Raji (cell line): ENCODE results near the gene RPS5.

Experiments used
- POLR2A ChIP-seq: IDR thresholded peaks from 2 replicates; pipeline ENCODE4 v1.6.1; 2011; ENCODE audit warnings: low read depth, low read length, control low read depth; ENCODE audit not compliant: insufficient read depth

Gene RPS5

DNA sequence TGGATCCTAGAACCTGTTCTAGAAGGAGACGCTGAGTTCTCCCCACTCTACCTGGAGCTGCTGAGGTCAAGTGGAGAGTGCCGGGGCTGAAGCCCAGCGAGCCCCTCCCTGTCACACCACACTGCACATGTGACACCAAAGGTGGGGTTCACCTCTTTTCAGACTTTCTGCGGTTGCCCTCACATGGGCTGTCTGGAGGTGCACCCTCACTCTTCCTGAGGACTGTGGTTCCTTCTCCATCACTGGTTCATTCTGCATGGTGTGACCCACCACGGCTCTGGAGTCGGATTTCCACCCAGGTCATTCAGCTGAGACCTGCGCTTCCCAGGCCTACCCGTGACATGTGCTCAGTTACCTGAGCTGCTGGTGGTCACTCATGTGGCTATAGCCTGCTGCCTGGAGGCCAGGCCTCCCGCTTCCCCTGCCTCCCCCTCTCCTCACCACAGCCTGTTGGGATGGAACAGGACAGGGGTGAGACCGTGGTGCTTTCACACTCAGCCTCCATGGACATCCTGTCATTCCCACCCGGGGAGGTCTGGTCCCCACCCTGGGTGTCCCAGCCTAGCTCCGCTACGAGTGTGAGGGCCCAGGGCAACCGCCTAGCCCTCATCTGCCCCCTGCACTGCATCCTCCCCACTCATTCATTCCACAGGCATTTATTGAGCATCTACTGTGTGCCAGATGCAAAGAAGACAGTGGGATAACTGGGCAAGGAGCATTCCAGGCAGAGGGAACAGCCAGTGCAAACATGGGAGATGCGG, 33.2 kb upstream of the RPS5 start:
- no peak for TF ChIP-seq POLR2A

DNA sequence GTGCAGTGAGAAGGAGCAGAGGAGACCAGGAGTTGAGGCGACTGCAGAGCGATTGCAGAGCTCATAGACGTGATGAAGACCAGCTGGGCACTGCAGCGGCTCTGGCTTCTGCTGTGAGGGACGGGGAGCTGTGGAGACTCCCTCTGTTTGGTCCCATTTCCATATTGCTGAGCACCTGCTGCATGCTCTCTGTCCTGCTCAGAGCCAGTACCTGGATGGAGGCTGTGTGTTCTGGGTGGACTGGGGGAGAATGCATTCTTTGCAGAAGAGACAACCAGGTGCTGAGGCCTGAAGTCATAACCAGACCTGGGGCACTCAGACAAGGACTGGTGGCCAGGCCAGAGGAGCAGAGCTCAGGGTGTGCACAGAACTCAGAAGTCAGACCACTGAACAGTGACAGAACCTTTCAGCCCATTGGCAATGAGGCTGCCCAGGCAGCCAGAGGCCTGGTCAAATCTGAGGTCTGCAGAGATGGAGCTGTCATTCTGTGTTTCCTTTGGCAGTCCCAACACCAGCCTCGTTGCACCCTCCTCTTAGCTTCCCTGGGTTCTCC, 32.5 kb upstream of the RPS5 start:
- TF ChIP-seq POLR2A, result no peak

DNA sequence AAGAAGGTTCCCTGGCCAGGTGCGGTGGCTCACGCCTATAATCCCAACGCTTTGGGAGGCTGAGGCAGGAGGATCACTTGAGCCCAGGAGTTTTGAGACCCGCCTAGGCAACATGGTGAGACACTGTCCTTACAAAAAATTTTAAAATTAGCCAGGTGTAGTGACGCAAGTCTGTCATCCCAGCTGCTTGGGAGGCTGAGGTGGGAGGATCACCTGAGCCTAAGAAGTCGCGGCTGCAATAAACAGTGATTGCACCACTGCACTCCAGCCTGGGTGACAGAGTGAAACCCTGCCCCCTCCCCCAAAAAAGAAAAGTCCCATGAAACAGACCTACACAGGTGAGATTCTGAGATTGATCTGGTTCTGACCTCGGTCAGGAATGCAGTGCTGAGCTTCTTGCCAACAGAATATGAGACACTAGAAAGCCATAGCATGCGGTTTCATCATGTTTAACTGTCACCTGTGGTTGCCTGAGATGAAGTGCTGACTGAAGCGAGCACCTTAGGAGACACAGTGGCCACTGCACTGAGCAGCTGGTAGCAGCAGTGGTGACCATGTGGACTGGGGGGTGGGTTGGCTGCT, 31.8 kb upstream of the RPS5 start:
- no peak for TF ChIP-seq POLR2A

DNA sequence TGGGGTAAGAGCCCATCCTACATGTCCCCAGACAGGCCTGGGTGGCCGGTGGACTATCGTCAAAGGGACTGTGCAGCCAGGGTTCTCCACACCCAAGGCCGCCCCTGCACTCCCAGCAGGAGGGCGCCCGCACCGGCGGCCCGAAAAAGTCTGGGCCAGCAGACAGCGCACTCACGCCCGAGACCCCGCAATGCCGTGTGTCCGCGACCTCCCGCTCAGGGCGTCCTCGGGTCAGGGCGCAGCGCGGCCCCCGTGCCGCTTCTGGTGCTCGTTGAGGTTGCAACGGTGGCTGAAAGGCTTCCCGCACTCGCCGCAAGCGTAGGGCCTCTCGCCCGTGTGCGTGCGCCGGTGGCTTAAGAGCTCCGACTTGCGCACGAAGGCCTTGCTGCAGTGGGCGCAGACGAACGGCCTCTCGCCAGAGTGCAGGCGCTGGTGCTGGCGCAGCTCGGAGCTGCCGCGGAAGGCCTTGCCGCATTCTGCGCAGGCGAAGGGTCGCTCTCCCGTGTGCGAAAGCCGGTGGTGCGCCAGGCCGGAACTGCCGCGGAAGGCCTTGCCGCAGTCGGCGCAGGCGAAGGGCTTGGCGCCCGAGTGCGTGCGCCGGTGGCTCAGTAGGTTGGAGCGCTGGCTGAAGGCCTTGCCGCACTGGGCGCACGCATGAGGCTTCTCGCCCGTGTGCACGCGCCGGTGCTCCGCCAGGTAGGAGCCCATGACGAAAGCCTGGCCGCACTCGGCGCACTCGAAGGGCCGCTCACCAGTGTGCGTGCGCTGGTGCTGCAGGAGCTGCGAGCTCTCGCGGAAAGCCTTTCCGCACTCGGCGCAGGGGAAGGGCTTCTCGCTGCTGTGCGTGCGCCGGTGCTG, 30.9 kb upstream of the RPS5 start:
- no peak for TF ChIP-seq POLR2A

DNA sequence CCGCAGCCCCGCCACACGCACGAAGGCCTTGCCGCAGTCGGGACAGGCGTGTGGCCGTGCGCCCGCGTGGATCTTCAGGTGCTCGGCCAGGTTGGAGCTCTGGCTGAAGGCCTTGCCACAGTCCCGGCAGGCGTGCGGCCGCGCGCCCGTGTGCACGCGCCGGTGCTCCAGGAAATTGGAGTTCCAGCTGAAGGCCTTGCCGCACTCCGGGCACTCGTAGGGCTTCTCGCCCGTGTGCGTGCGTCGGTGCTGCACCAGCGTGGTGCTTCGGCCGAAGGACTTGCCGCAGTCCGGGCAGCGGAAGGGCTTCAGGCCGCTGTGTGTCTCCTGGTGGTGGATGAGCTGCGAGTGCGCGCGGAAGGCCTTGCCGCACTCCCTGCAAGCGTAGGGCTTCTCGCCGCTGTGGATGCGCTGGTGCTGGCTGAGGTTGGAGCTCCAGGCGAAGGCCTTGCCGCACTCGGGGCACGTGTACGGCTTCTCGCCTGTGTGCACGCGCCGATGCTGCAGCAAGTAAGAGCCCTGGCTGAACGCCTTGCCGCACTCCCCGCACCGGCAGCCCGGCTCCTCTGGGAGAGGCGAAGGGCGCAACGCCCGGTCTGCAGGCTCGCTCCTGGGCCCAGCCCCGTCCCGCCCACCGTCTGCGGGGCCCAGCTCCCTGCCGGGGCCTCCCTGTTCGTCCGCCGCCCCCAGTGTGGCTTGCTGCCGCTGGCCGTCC, 30.1 kb upstream of the RPS5 start:
- TF ChIP-seq POLR2A, result no peak

DNA sequence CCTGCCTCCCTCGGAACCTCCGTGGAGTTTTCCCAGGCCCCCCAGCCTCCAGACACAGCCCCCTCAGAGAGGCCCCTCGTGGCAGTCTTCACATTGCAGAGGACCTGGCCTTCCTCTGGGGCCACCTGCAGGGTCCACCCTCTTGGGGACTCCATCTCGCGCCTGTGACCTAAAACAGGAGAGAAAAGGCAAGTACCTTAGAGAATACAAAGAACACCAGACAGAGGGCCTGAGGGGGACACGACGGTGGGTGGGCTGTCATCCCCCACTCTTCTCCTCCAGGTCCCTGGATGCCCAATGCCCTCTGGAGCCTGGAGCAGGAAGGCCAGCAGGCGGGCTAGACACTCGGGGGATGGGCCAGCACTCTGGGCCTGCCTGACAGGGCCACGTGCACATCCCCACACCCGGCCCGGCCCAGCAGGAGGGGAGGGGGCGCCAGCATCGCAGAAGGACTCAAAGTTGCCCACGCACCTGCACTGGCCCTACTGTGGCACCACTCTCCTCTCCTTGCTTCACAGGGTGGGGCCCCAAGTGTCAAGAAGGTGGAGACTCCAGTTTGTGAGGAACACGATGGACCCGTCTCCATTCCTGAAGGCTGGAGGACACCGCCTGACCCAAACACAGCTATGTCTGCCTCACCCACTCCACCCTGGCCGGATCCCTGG, 29.5 kb upstream of the RPS5 start:
- TF ChIP-seq POLR2A, result no peak

DNA sequence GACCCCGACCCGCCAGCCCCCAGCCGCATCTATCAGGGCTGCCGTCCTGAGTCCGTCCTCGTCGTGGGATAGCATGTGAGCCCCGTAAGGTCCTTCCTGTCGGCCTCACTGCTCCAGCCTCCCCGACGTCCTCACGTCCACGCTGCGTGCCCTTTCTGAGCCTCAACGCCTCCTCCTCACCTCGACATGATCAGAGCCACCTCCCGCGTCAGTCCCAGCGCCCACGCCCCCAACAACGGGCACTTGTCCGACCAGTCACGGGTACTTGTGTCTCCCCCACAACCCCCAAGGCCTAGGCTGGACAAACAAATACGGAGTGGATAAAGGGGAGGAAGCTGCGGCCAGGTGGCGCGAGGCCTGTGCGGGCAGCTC, 25.2 kb upstream of the RPS5 start:
- TF ChIP-seq POLR2A, result no peak

DNA sequence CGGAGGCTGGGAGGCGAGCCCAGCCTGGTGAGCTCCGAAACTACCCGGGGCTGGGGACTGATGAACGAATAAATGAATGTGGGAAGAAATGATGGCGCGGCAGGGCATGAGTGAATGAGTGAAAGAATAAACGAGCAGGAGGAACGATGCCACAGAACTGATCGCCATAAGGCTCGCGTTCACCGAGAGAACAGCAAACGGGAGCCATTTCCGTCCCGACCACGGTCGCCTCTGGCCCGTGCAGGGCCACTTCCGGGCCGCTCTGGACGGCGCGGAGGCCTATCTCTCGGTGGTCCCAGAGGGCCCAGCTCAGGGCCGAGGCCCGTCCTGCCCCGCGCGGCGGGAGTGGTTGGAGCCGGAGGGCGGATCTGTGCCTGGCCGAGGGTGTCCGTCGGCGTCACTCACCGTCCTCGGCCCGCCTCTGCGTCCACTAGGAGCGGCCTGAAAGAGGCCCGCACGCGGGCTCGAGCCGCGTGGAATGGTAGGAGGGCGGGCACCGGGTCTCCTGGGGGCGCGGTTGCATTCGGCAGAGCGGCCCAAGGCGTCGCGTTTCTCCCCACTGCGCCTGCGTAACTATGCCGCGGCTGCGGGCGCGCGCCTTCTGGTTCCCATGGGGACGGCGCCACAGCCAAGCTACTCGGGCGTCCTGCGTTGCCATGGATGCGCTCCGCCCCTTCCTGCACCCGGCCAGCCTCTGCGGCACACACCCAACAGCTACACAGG, 24.6 kb upstream of the RPS5 start, which contains the start of gene ZNF497:
ZNF497 (minus strand) TSS at position 480 of the 723 bp plus-strand sequence. CDS start 5,116 bp downstream, outside the sequence.
- TF ChIP-seq POLR2A, result peak; percentile 84

DNA sequence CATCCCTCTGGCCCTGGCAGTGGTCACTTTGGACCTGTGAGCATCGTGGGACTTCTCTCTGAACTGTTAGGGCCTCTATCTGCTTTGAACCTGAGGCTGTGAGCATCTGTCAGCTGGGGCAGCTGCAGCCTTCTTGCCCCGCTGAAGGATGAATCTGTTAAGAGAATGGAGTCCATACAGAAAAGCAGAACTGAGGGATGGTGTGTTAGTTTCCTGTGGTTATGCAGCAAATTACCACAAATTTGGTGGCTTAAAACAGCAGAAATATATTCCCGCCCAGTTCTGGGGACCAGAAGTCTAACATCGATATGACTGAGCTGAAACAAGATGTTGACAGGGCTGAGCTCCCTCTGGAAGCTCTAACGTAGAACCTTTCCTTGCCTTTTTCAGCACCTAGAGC, 22.9 kb upstream of the RPS5 start:
- TF ChIP-seq POLR2A, result no peak

DNA sequence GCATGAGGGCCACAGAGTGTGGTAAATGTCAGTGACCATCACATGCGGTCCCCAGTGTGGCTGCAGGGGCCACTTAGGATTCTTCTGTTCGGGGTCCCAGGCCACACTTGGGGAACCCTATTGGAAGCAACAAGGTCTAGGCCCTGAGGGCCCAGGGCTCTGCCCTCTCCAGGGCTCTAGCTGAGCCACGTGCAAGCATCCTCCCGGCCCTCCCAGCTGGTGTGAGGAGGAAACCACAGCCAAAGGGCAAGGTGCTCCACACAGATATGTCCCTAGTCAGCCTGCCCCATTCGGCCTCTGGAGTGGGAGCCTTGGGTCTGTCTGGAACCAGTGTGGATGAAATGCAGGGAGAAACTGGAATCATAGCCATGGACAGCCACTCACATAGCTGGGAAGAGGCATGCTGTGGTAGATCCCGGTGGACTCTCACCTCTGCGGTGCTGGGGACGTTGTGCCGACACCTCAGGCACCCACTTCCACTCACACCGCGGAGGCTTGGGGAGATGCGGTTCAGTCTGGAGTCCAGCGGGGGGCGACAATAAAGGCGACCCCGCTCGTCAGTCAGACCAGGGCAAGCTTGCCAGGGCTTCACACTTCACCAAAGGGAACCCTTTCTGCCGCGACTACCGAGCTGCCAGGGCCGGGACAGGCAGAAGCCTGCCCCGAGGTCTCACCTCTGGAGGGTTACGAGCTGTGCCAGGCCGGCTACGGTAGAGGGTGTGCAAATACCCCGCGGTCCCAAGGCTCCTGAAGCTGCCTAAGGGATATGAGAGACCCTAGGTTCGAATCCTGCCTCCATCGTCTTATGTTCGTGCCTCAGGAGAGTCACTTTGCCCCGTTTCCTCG, 20.3 kb upstream of the RPS5 start:
- TF ChIP-seq POLR2A, result no peak

DNA sequence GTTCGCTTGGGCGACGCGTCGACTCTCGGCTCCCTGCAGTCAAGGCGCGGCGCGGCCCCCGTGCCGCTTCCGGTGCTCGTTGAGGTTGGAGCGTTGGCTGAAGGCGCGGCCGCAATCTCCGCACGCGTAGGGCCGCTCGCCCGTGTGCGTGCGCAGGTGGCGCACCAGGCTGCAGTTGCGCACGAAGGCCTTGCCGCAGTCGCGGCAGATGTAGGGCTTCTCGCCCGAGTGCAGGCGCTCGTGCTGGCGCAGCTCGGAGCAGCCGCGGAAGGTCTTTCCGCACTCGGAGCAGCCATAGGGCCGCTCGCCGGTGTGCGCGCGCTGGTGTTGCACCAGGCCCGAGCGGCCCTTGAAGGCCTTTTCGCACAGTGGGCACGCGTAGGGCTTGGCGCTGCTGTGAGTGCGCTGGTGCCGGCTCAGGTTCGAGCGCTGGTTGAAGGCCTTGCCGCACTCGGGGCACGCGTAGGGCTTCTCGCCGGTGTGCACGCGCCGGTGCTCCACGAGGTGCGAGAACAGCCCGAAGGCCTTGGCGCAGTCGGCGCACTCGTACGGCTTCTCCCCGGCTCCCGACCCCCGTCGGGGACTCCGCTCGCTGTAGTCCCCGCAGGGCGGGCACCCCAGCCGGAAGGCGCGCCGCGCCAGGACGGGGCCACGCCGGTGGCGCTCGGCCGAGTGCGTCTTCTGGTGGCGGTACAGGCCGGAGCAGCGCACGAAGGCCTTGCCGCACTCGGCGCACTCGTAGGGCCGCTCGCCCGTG, 19.2 kb upstream of the RPS5 start:
- no peak for TF ChIP-seq POLR2A
